ENCODE measurements around the gene TAF11.
"Not testable (repeated sequence)": the region's sequence is repeated elsewhere in the genome, so short reads cannot be mapped to it uniquely, and the experiment has no call there.

Gene TAF11

GRCh38 chr6:34865107-34865506 is 22.7 kb downstream of the TAF11 start:
- no peak for DNase-seq (ENCODE audit: low read depth)

DNA sequence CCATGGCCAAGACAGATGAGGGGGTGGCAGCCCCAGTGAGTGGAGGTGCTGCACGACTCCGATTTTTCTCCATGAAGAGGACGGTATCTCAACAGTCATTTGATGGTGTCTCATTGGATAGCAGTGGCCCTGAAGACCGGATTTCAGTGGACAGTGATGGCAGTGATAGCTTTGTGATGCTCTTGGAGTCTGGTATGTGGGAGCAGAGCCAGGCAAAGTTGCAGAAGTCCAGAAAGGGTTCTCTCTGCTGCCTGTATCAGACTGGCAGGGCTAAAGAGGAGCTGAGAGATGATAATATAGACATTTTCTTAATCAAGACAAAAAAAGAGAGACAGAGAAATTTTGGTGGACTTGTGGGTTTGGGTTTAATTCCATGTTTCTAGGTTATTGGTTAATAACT is 23.8 kb downstream of the TAF11 start:
- no peak for DNase-seq (ENCODE audit: low read depth)

- no peak for DNase-seq (ENCODE audit: low read depth)
Observed at GRCh38 chr6:34860776-34861175, 27.1 kb downstream of the TAF11 start.

- DNase-seq (ENCODE audit: low read depth) = no peak
Observed at GRCh38 chr6:34859951-34860350, 27.9 kb downstream of the TAF11 start.

GRCh38 chr6:34858681-34859080 is 29.2 kb downstream of the TAF11 start:
- no peak for DNase-seq (ENCODE audit: low read depth)

DNA sequence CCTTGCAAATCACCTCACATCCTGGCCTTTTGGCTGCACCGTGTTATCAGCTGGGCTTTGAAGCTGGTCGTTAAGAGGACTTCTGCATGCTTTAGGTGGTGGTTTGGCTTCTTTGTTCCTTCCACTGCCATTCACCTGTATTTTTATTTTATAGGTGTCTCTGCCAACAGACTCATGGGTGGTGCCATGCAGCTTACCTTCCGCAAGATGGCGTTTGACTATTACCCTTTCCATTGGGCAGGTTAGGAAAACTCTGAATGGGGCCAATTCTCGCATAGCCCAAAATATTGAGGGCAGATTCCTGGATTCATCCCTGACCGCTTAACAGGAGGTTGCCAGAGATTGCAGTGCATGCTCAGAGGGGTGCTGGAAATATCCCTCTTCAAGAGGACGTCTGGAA is 32.4 kb downstream of the TAF11 start:
- DNase-seq (ENCODE audit: low read depth) = no peak

GRCh38 chr6:34852406-34853085 is 35.3 kb downstream of the TAF11 start:
- DNase-seq (ENCODE audit: low read depth) = no peak

GRCh38 chr6:34851361-34851760 is 36.5 kb downstream of the TAF11 start:
- DNase-seq (ENCODE audit: low read depth) = no peak

- not testable (repeated sequence) for DNase-seq (ENCODE audit: low read depth)
Observed at GRCh38 chr6:34849066-34849465, 38.8 kb downstream of the TAF11 start.

DNA sequence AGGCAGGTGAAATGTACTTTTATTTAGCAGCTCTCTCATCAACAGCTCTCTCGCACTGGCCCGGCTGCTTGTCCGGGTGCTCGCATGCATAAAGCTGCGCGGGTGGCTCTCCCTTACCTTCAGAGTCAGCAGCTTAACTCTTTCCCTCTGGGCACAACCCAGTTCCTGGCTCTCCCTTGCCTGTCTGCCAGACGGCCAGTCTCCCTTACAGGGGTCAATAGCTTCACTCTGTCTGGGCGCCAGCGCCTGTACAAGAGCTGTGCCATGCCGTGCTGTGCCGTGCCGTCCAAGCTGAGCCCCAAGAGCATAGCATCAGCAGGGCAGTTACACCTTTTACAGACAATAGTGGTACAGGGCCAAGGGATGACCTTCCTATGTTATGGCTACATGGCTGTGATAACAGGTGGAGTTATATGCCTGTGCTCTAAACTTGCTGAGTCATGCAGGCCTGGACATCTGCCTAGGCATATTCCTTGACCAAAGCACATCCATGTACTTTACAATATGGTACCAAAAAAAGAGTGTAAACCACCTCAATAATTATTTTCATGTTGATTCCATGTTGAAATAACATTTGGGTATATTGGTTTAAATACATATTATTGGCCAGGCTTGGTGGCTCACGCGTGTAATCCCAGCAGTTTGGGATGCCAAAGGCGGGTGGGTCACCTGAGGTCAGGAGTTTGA is 48.0 kb downstream of the TAF11 start:
- no peak for DNase-seq (ENCODE audit: low read depth)

DNA sequence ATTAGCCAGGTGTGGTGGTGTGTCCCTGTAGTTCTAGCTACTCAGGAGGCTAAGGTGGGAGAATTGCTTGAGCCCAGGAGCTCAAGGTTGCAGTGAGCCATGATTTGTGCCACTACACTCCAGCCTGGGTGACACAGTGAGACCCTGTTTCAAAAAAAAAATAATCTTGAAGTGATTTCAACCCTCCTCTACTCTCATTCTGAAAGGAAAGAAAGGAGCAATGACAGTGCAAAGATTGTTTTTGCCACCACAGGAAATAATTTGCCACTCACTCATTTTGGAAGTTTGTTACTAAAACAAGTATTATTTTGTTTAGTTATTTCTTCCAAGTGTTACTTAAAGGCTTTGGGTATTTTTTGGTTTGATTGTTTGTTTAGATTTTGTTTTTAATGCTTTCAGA is 50.3 kb downstream of the TAF11 start:
- no peak for DNase-seq (ENCODE audit: low read depth)

- DNase-seq (ENCODE audit: low read depth) = peak; percentile 6
Observed at GRCh38 chr6:34836451-34836850, 51.4 kb downstream of the TAF11 start.

DNA sequence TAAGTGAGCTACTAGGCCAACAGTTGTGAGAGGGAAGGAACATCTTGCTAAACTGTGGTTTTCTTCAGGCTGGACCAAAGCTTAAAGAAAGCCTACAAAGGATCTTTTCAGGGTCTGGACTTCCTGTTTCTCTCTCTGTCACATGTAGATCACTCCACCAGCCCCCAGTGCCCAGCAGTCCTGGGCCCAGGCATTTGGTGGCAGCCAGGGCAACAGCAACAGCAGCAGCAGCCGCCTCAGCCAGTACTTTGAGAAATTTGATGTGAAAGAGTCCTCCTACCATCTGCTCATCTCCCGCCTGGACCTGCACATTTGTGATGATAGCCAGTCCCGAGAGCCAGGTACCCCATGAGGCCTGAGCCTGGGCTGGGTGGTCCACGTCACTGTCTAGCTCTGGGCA is 51.8 kb downstream of the TAF11 start:
- DNase-seq (ENCODE audit: low read depth) = no peak

DNA sequence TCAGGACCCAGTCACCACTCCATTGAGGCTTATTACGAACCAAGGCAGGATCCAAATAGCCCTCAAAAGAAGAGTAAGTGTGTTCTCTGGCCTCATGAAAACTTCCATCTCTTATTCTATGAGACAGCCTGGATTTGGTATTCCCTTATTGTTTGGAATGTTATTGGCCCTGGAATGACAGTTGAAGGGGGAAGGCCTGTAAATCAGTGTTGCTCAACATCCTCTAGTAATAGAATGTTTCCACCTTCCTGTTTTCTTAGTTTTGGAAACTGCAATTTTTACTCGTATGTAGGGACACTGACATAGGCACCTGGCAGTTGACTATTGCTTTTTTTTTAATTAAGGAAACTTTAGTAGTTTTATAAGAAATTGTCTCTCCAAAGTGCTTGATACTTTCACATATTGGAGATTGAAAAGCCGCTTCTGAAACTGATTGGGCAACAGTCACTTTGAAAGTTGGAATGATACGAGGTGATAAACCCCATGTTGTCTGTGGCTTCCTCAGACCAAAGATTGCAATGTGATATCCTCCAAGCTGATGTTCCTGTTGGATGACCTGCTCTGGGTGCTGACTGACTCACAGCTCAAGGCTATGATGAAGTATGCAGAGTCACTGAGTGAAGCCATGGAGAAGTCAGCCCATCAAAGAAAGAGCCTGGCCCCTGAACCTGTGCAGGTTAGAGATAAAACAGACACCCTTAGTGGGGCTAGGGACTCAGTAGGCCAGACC is 52.9 kb downstream of the TAF11 start:
- DNase-seq (ENCODE audit: low read depth) = no peak

GRCh38 chr6:34832942-34833341 is 54.9 kb downstream of the TAF11 start:
- no peak for DNase-seq (ENCODE audit: low read depth)

DNA sequence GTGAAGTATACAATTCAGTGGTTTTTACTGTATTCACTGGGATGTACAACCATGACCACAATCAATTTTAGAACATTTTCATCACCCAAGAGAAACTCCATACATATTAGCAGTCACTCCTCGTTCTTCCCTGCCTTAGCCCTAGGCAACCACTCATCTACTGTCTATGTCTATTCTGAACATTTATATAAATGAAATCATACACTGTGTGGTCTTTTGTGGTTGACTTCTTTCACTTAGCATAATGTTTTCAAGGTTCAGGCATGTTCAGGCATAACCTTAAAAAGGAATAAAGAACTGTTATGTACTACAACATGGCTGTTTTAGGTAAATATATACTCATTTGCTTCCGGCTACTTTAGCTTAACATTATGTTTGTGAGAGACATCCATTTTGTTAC is 58.7 kb downstream of the TAF11 start:
- DNase-seq (ENCODE audit: low read depth) = no peak

Data from fibroblast of the conjunctiva (primary cell).